NCI-H2107 (cell line): ENCODE results near the gene C1orf87.
A peak's percentile ranks its signal among the peaks of the same experiment; 100 is the strongest.
"Not testable (repeated sequence)": the region's sequence is repeated elsewhere in the genome, so short reads cannot be mapped to it uniquely, and the experiment has no call there.

Source experiments
- DNase-seq: peaks from one replicate; lab custom pipeline; 2025; lab: John Stamatoyannopoulos, UW

Gene C1orf87

DNA sequence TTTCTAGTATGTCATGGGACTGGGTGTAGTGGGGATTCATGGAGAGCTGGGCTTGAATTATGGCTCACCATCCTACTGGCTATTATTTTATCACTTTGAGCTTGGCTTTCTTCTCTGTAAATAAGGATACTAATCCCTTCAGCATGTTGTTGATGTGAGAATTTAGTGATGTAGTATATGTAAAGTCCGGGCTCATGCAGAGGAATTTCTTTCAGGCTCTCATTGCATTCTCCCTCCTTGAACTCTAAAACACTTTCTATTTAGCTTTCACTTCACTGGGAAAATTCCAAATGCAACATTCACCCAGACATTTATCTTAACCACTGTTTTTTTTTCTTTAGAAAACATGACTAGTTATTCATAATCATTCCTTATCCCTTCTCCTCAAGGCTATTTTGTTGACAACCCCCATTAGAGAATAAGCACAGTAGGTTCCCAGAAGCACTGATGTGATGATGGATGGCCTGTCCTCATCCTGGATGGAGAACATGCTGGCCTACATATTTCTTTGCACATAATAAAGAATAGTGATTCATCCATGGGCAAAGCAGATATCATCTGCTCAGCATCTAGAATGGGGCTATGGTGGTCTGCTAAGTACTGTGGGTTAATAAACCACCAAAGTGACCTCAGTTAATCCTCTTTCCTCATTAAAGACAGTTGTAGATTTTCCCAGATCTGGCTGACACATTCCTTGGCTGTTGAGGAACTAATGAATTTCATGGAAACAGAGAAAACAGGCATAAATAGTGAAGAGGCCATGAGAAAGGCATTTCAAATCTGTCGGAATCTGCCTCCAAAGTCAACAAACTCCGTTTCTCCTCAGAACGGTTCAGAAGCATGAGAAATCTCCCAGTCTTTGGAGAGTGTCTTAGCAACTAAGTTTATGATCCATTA lies 79.0 kb downstream of the C1orf87 start:
- no peak for DNase-seq

DNA sequence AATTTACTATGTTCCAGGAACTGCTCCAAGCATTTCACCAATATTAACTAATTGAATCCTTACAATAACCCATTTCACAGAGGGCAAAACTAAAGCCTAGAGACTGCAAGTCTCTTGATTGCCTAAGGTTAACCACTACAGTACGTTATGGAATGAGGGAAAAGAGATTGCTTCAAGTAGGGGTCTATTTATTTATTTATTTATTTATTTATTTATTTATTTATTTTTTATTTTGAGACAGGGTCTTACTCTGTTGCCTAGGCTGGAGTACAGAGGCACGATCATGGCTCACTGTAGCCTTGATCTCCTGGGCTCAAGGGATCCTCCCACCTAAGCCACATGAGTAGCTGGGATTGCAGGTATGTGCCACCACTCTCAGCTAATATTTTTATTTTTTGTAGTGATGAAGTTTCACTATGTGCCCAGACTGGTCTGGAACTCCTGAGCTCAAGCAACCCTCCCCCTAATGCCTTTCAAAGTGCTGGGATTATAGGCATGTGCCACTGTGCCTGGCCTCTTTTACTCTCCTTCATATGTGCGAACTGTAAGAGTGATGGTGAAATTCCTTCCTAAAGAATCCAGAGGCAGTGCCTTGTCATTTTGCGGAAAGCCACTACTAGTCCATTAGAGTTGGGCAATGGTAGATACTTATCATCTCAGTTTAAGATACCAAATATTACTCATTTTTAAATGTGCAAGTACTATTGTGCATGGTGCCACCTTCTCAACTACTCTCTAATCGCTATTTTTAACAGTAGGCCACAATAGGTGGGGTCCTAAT lies 81.3 kb downstream of the C1orf87 start:
- DNase-seq: no peak

GRCh38 chr1:59990470-59990869 lies 83.1 kb downstream of the C1orf87 start:
- DNase-seq: no peak

DNA sequence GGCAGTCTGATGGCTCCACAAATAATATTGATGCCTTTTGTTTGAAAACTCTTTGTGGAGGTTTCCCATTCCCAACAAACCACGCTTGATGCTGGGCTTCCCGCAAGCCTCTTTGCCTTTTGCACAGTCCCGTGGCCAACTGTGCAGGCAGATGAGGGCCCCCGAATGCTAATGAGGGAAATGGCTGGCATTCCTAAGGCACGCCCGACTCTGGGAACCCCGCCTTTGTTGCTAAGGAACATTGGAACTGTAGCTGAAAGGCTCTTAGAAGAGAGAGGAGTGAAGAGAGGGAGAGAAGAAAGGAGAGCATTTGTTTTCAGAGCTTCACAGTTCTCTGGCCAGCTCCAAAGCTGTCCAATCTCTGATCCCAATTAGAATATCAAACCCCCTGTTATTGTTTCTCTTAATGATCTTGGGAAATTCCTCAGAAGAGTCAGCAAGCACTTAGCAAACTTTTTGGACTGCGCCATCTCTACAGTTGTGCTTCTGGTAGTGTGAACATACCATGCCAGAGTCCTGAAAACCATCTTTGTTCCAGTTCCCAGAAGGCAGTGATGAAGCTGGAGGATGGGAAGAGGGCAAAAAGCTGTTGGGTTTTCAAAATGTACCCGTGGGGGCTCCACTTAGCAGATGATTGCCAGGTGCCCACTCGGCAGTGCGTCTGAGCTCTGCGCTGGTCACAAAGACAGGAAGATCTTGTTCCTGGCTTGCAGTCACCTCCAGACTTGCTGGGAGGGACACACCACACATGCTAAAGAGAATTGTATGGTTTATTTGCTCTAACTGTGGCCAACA lies 86.9 kb downstream of the C1orf87 start:
- no peak for DNase-seq

DNA sequence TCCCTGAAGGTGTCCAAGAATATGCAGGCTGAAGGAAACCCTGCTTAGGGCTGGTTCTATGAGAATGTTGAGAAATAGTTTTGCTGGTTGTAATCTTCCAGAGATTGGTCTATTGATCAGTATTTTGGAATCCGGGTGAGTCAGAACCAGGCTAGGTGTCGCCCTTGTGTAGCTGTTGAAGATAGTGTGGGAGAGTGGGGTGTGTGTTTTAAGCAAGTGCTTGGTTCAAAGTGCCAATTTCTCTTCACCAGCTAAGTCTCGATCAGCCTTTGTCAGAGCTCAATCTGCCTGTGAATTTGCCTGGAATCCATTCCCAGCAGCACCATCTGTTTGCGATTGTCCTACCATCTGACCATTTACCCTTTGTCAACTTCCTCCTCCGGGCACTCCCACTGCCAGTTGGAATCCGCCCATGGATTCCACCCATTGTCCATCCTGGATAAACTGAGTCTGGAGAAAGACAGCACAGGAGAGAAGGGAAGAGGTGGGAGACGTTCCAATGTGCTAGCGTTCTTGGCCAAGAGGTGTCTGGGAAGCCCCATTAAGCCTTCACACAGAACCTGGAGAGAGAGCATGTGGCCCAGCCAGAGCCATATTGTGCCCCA lies 87.6 kb downstream of the C1orf87 start:
- no peak for DNase-seq

DNA sequence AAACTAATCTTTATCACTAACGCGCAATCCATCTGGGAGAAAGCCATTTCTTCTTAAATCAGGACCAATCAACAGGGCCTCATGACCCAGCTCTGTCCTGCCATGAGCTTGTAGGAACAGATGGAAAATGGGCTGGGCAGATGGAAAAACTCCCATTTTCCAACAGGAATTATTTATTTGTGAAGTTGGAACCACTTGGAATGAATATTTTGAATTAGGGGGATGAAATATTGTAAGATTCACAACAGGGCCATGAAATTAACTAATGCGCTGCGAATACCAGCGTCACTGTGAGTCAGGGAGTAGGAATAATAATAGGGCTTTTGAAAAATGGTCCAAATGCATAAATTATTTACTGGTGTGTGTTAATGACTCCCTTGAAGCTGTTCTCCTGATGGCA lies 93.9 kb downstream of the C1orf87 start:
- DNase-seq: no peak

DNA sequence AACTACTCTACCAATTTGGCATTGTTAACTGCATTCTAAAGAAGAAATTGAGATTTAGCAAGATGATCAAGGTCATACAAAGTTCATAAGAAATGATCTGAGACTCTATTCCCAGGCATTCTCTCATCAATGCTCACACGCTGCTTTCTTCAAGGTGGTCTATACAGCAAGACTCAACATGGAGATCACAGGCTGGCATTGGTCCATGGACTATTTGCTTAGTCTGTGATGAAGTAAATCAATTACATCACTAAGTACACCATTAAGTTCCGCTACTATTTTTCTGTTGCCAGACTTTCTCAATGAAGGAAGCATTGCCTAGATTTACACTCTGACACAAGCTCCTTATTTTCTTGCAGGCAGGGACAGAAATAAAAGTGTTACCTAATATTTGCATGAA lies 95.1 kb downstream of the C1orf87 start:
- no peak for DNase-seq

DNA sequence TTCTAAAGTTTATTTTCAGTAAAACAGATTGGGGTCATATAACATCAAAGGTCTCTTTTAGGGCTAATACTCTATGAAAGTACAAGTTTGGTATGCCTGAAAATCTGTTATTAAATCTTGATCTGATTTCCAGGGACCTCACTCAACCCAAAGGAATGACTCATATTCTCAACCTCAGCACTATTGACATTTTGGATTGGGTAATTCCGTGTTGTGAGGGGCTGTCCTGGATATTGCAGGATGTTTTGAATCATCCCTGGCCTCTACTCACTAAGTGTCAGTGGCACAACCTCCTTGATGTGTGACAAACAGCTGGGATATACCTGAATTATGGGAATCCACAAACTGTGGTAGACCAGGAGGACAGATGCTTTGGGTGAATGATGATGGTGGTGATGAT lies 95.5 kb downstream of the C1orf87 start:
- no peak for DNase-seq

GRCh38 chr1:59977075-59977410 lies 96.5 kb downstream of the C1orf87 start:
- DNase-seq: no peak

DNA sequence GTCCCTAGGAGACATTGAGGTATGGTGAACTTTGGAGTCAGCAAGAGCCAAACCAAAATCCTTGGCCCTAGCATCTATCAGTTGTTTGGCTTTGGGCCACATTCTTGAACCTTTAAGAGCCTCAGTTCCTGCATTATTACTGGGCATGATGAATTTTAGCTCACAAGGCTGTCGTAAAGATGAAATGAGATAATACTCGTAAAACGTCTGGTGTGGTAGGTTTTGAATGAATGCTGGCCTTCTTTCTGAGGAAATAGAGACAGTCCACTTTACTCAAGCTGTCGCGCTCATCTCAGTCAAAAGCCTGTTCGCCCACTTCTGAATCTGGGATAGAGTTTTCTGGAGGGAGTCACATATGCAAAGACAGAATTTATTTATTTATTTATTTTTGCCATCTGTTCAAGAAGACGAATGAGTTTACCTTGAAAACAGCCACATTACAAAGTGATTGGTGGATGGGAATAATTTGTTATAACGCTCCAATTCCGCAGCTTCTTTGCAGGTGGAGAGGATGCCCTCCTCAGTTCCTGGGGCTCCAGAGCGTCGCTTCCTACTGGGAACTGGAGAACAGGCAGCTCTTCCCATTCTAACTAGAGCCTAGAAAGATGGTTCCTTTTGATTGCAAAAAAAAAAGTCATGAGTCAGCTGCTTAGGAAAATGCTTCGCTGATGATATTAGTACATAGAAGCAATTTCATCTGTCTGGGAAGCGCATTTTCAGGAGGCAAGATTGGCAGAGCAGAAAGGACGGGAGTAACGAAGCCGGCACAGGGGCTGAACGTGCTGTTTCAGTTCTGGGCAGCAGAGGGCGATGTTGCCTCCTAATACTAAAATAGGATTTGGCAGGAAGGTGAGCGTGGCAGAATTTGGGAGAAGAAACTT lies 97.1 kb downstream of the C1orf87 start:
- DNase-seq: peak; percentile 45

GRCh38 chr1:59973719-59974118 lies 99.9 kb downstream of the C1orf87 start:
- DNase-seq: no peak

GRCh38 chr1:59972216-59972927 lies 101.2 kb downstream of the C1orf87 start:
- DNase-seq: no peak

DNA sequence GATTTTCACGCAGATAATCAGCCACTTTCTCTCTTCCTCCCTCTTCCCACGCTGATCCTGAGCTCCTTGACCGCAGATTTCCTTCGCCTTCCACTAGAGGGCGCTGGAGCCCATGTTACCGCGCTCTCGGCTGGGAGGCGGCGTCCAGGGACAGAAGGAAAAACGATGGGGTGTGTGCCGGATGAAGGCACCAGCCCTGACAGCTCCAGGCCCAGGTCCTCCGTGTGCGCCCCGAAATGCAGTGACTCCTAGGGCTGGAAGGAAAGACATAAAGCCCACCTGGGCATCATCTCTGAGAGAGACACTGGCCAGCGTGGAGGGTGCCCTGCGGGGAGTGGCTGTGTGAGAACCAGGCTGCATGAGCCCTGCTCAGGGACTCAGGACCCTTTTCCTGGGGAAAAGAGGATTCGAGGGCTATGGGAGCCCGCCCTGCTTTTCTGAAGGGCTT lies 102.1 kb downstream of the C1orf87 start:
- DNase-seq: peak; percentile 56

DNA sequence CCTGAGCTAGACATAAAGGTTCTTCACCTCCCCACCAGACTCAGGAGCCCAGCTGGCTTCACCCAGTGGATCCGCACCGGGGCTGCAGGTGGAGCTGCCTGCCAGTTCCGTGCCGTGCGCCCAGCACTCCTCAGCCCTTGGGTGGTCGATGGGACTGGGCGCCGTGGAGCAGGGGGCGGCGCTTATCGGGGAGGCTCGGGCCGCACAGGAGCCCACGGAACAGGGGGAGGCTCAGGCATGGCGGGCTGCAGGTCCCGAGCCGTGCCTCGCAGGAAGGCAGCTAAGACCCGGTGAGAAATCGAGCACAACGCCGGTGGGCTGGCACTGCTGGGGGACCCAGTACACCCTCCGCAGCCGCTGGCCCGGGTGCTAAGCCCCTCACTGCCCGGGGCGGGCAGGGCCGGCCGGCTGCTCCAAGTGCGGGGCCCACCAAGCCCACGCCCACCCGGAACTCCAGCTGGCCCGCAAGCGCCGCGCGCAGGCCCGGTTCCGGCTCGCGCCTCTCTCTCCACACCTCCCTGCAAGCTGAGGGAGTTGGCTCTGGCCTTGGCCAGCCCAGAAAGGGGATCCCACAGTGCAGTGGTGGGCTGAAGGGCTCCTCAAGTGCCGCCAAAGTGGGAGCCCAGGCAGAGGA lies 103.9 kb downstream of the C1orf87 start:
- not testable (repeated sequence) for DNase-seq

- DNase-seq: not testable (repeated sequence)
Observed at GRCh38 chr1:59968746-59969145, 104.8 kb downstream of the C1orf87 start.

- no peak for DNase-seq
Observed at GRCh38 chr1:59967780-59968179, 105.8 kb downstream of the C1orf87 start.

DNA sequence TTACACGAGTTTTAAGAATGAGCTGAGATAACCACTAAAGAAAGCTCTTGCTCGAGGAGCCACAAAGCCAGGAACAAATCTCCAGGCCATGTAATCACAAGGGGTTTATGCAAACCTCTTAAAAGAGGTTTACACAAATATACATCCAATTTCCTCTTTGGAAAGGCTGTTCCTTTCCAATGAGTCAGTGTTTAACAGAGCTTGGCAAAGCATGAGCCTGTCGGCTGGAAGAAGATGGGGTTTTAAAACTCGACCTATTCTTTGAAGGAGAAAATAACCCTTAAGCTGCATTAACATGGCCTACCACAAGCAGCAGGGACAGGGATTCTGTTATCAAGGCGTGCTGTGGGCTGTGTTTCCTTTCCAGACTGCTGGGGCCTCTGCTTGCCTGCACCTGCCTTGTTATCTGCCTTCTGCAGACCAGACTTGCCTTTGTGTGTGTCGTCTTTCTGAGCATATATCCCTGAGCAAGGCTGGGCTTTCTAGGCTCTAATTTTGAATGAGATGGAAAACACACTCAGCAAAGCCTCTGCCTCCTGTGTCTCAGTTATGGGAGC lies 106.4 kb downstream of the C1orf87 start:
- peak; percentile 32 for DNase-seq

- DNase-seq: no peak
Observed at GRCh38 chr1:59952065-59952464, 121.5 kb downstream of the C1orf87 start.

- DNase-seq: no peak
Observed at GRCh38 chr1:59949648-59950047, 123.9 kb downstream of the C1orf87 start.
